Pancreas (tissue), 10 donors: ENCODE measurements around the gene ERCC3. TPM values are rescaled to one million over a fixed set of nuclear protein-coding genes. Genes with fewer than 3 reads are reported as not detected.
A peak's percentile ranks its signal among the peaks of the same experiment; 100 is the strongest.
"Not testable (repeated sequence)": the region's sequence is repeated elsewhere in the genome, so short reads cannot be mapped to it uniquely, and the experiment has no call there.

Source experiments
- ATAC-seq, 4 donors: fragments of 200-7000 bp; cut with Tn5 transposase; one replicate each; pipeline versions ENCODE4 v1.8.0 to v1.9.1; 2020; ENCODE audit warnings: mild to moderate bottlenecking in 4 of 4, moderate library complexity in 4 of 4
- DNase-seq, 6 donors: peaks; one replicate each; pipeline ENCODE4 v3.0.0-alpha.2; 2020
- FAIRE-seq: peaks from 2 replicates; lab custom pipeline; 2012; peaks lifted over from hg19 to GRCh38; lab: Jason Lieb, UNC
- H3K27ac ChIP-seq, 4 donors: fragments of 200-600 bp; sonication (generic); 1 replicate in 3 of 4; 2 replicates in 1 of 4; pipeline versions ENCODE4 v1.5.0 to v1.8.0; 2020
- H3K27me3 ChIP-seq, 4 donors: fragments of 200-600 bp; one replicate each; pipeline ENCODE4 v1.8.0; 2021
- H3K36me3 ChIP-seq, 3 donors: fragments of 200-600 bp; sonication (generic) in 1 of 3; one replicate each; pipeline versions ENCODE4 v1.5.0 to v1.8.0; 2020 to 2021
- H3K4me1 ChIP-seq, 3 donors: fragments of 200-600 bp; one replicate each; pipeline ENCODE4 v1.8.0; 2021
- H3K4me3 ChIP-seq, 4 donors: fragments of 200-600 bp; sonication (generic) in 2 of 4; one replicate each; pipeline versions ENCODE4 v1.5.0 to v1.8.0; 2020 to 2021
- H3K9me3 ChIP-seq, 4 donors: fragments of 200-600 bp; one replicate each; pipeline ENCODE4 v1.8.0; 2021
- CTCF ChIP-seq, 4 donors: fragments of 200-600 bp; sonication (generic) in 3 of 4; IDR thresholded peaks; one replicate each; pipeline versions ENCODE4 v1.5.0 to v1.8.0; 2021; ENCODE audit warnings: antibody characterized with exemption in 4 of 4
- WGBS, 2 donors: extraction: QIAGEN DNeasy Blood & Tissue Kit; methylation state at CpG; one replicate each; pipeline ENCODE4 v1.1.7; 2013; 5-methylcytosine and 5-hydroxymethylcytosine counted together
- intact Hi-C, 3 donors: fragments of 100-400 bp; cut with DNase I; formaldehyde crosslinking; loops; one replicate each; pipeline versions ENCODE4 v1.11.1 to v1.14.2; 2022
- polyA plus RNA-seq, 2 donors: library from polyadenylated mRNA; stranded (reverse); fragments of 200-250 nt; gene quantifications; one replicate each; pipeline ENCODE4 v1.2.3, GENCODE V29; 2013
- total RNA-seq, 6 donors: library from RNA; stranded (reverse); fragmentation: NEBNext Ultra II Directional in 4 of 6; extraction: Animal tissue kit (Norgen Biotek cat#: 25700) in 4 of 6; gene quantifications; one replicate each; pipeline versions ENCODE4 v1.2.1 to v1.2.4, GENCODE V29; 2021 to 2023
- donor health status: healthy with polysubstance abuse.
- donor health status: DM: no; HTN: no; CAD: no; lungs with moderate emphysema.
- donor health status: DM: no; HTN: no; CAD: no.
- donor health status: control.
- donor health status: control.
- donor health status: Bipolar disorder and iron deficiency.
- donor health status: DM: yes; HTN: yes; CAD: no.
- donor health status: DM: no; HTN: no; CAD: no.
- donor health status: DM: no; HTN: no; CAD: no.
- donor health status: DM: yes; HTN: yes; CAD: no.

Gene ERCC3
- total and polyA plus RNA-seq, 8 donors, result 12.9 to 33.0 (median 17.3) TPM

DNA sequence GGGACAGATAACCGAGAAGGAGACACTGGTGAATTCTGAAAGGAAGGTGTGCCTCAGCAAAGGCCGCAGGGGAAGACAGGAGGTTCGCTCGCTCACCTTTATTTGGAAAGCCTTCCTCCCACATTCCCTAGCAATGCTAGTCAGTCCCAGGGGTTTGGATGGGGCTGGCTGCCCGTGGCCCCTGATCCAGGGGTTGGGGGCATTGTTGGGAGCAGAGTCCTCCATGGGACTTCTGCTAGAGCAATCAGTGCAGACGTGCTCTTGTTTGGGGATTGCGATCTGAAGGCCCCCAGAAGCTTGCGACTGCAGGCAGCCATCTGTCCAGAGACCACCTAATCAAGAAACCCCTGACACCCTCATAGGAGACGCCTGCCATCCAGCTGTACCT is 67.8 kb downstream of the ERCC3 start:
- ATAC-seq, result peak in 1 of 4 donors; percentile 9
- Histone ChIP-seq H3K4me1 (no peaks in the 10 kb centered on the region), H3K36me3 (no peaks in the 10 kb centered on the region), H3K4me3 (no peak overlapping the region), H3K27ac (no peak overlapping the region), H3K9me3 (no peaks in the 10 kb centered on the region), H3K27me3 (peaks cover 0 to 4% (median 0%) of the 10 kb centered on the region in 4 donors)
- 59 to 66% methylated on average over 9 of the region's 9 CpGs for WGBS, 2 donors
- TF ChIP-seq CTCF (IDR thresholded peaks at IDR 0.05), result no peak
- no peak for DNase-seq
- FAIRE-seq, result no peak
- intact Hi-C loops, result no loop called here

GRCh38 chr2:127225186-127225960 is 68.6 kb downstream of the ERCC3 start:
- FAIRE-seq, result no peak
- Histone ChIP-seq H3K4me3 (no peak overlapping the region), H3K27ac (no peak overlapping the region), H3K4me1 (no peaks in the 10 kb centered on the region), H3K9me3 (no peaks in the 10 kb centered on the region), H3K27me3 (peaks cover 0 to 4% (median 0%) of the 10 kb centered on the region in 4 donors), H3K36me3 (no peaks in the 10 kb centered on the region)
- no peak for DNase-seq
- 57 to 71% methylated on average over 12 of the region's 12 CpGs for WGBS, 2 donors
- intact Hi-C loops, result no loop called here
- no peak for TF ChIP-seq CTCF (IDR thresholded peaks at IDR 0.05)
- ATAC-seq, result no peak

- H3K36me3 ChIP-seq, H3K27me3 ChIP-seq, FAIRE-seq, intact Hi-C loops, DNase-seq, H3K4me3 ChIP-seq, H3K9me3 ChIP-seq, ATAC-seq, H3K27ac ChIP-seq, H3K4me1 ChIP-seq: not testable (repeated sequence)
- WGBS, 2 donors, result 62 to 63% methylated on average over 5 of the region's 5 CpGs
Measured at GRCh38 chr2:127224135-127224534, 69.8 kb downstream of the ERCC3 start.

DNA sequence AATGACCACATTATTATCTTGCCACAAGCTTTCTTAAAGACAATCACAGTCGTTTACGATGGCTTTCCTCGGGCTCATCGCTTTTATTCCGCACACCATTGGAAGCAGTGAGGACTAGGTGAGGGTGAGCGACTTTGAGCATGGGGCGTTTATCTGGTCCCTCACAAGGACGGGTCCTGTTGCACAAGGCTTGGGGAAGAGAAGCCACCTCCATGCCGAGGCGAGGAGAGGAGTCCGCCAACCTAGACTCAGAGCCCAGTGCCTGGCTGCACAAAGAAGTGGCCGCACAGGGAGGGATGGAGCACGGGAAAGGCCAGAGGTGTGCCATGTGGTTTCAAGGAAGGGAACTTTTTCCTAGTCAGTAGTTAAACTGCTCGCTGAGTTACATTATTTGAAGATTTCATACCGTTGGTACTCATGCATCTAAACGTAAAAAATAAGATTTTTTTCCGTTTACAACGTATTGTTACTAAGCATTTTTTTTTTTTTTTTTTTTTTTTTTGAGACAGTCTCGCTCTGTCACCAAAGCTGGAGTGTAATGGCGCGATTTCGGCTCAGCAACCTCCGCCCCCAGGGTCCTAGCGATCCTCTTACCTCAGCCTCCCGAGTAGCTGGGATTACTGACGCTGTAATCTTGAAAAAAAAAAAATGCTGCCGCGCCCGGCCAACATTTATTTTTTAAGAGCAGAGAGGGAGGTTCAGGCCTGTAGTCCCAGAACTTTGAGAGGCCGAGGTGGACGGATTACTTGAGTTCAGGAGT is 73.0 kb downstream of the ERCC3 start:
- no peaks in the 10 kb centered on the region for H3K36me3 ChIP-seq
- intact Hi-C loops, result no loop called here
- H3K27ac ChIP-seq, result no peak overlapping the region
- TF ChIP-seq CTCF (IDR thresholded peaks at IDR 0.05), result no peak
- 36 to 40% methylated on average over 31 of the region's 31 CpGs for WGBS, 2 donors
- FAIRE-seq (no peak), DNase-seq (no peak), ATAC-seq (peak in 2 of 4 donors; percentile 41 to 55)
- peaks cover 0 to 11% (median 4%) of the 10 kb centered on the region in 4 donors for H3K27me3 ChIP-seq
- no peak overlapping the region for H3K4me3 ChIP-seq
- peaks cover 0 to 12% (median 0%) of the 10 kb centered on the region in 3 donors for H3K4me1 ChIP-seq
- no peaks in the 10 kb centered on the region for H3K9me3 ChIP-seq

GRCh38 chr2:127220102-127220767 is 73.7 kb downstream of the ERCC3 start, which contains the start of gene CYP27C1:
TSS of gene CYP27C1 (minus strand) at chr2:127220299. CDS start at chr2:127220270, 29 bp downstream.
- Histone ChIP-seq H3K36me3 (no peaks in the 10 kb centered on the region), H3K4me1 (peaks cover 0 to 12% (median 0%) of the 10 kb centered on the region in 3 donors), H3K27me3 (peaks cover 0 to 11% (median 4%) of the 10 kb centered on the region in 4 donors), H3K4me3 (peak within 1 kb of the TSS; percentile 4 to 48 (median 33)), H3K9me3 (no peaks in the 10 kb centered on the region), H3K27ac (no peak within 1 kb of the TSS)
- ATAC-seq (peak; percentile 13 to 62 (median 46)), FAIRE-seq (no peak), DNase-seq (no peak)
- 1 to 2% methylated on average over 40 to 43 of the region's 43 CpGs for whole genome bisulfite sequencing, 2 donors
- TF ChIP-seq CTCF (IDR thresholded peaks at IDR 0.05), result no peak
- intact Hi-C loops, result no loop called here
